Activated CD4-positive, alpha-beta T cell treated with anti-CD3 and anti-CD28 coated beads for 24 hours (primary cell): ENCODE data around the gene ARHGEF16.

ENCODE experiments used
- DNase-seq, 2 donors: peaks; one replicate each; pipeline ENCODE4 v3.0.0-alpha.2; 2020; ENCODE audit warnings: low read depth in 2 of 2

Gene ARHGEF16

GRCh38 chr1:3518756-3519155, 64.3 kb downstream of the ARHGEF16 start:
- DNase-seq, result no peak

- no peak for DNase-seq
Observed at GRCh38 chr1:3519301-3519885, 64.9 kb downstream of the ARHGEF16 start.

DNA sequence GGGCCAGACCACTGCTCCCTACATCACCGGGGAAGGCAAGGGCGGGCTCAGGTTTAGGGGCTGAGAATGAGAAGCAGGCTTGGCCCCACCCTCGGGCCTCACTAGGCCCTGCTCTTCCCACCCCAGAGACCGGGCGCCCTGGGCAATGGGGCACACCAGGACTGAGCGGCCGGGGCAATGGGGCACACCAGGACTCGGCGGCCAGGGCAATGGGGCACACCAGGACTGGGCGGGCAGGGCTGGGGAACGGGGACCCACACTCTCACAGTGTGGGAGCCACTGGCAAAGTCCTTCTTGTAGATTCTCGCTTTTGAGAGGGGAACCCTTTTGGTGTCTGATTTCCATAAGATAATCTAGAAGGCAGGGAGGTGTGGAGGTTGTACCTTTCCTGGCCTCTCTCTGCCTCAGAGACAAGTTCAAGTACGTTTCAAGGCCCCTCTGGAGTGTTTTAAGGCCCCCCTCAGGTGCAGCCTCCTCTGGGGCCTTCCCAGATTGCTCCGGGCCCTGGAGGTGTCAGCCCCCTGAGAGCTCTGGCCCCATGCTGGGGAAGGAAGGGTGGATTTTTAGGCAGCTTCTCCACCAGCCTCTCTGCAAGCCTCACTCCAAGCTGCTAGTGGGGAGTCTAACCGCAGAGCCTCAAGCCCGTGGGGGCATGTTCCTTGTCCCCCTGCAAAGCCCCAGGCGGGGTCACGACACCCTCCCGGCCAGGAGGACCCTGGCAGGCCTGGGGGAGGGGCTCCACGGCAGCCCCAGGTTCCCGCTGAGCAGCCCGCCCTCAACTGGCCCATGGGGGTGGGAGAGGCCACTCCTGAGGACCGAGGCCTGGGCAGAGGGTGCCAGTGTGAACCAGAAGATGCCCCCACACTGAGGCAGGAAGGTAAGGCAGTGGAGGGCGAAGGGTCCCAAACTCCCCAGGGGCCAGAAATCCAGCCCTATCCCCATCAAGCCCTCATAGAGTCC, 66.2 kb downstream of the ARHGEF16 start:
- no peak for DNase-seq

DNA sequence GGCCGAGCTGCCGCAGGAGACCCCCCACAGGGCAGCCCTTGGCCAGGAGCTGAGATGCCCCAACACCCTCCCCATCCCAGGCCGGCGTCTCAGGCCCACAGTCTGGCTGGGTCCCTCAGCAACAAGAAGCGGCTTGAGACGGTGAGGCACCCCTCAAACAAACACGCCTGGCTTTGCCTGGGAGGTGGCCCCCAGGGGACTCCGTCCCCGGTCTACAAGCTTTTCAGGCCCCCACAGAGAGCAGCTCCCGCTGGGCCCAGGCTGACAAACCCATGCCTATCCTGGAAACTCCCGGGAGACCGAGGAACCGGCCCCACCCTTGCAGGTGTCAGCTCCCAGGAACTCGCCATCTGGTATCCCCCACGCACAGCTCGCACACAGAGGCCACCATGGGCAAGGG, 67.0 kb downstream of the ARHGEF16 start:
- DNase-seq, result no peak

- no peak for DNase-seq
Observed at GRCh38 chr1:3522112-3522511, 67.6 kb downstream of the ARHGEF16 start.

DNA sequence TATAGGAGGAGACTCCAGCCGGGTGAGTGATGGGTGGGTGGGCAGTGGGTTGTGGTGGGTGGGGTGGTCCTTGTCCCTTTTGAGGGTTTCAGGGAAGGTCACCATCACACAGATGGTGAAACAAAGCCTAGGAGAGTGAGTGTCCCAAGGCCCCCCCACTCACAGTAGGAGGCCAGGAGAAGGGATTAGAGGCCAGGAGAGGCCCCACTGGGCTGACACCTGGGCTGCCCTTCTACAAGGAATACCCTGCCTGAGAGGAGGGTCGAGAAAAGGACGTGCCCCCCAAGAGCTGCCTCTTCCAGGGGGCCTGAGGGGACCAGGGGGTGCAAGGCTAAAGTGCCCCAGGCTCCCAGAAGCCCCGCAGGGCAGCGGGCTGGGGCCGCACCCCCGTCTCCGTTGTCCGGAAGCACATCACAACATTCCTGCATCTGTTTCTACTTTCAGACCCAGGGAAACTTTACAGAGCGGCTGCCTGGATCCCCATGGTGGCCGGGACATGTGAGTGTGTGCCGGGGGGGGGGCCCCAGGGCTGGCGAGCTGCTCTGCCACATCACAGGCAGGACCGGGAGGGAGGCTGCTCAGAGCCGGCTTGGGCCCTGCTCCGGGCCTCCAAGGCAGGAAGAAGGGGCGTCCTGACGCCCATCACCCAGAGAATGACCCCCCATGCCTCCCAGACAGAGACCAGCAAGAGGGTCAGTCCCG, 68.2 kb downstream of the ARHGEF16 start:
- no peak for DNase-seq

- no peak for DNase-seq
Observed at GRCh38 chr1:3523980-3524379, 69.5 kb downstream of the ARHGEF16 start.

- no peak for DNase-seq
Observed at GRCh38 chr1:3524556-3525203, 70.2 kb downstream of the ARHGEF16 start.

- DNase-seq, result no peak
Observed at GRCh38 chr1:3525551-3526482, 71.4 kb downstream of the ARHGEF16 start.

GRCh38 chr1:3527774-3528173, 73.3 kb downstream of the ARHGEF16 start:
- DNase-seq, result no peak

GRCh38 chr1:3529099-3529729, 74.7 kb downstream of the ARHGEF16 start:
- DNase-seq, result no peak

GRCh38 chr1:3530086-3530925, 75.8 kb downstream of the ARHGEF16 start:
- DNase-seq, result no peak
